B cell (primary cell): ENCODE data around the gene NOMO2. TPM values are rescaled to one million over a fixed set of nuclear protein-coding genes. Genes with fewer than 3 reads are reported as not detected.
"Not testable (repeated sequence)": the region's sequence is repeated elsewhere in the genome, so short reads cannot be mapped to it uniquely, and the experiment has no call there.

ENCODE experiments used
- ATAC-seq: fragments of 200-7000 bp; cut with Tn5 transposase; one replicate; pipeline ENCODE4 v1.10.0; 2021; ENCODE audit warnings: low read depth, mild to moderate bottlenecking, moderate number of reproducible peaks, moderate library complexity
- CTCF ChIA-PET: fragments of 350-600 bp; sonication (Branson Sonifier 250); formaldehyde crosslinking; loops from one replicate; lab custom pipeline; 2021; ENCODE audit warnings: antibody characterized with exemption, inconsistent platforms; lab: Charles Lee
- POLR2A ChIA-PET: fragments of 350-600 bp; sonication (Branson Sonifier 250); formaldehyde crosslinking; loops from one replicate; lab custom pipeline; 2021; ENCODE audit warnings: antibody characterized with exemption; lab: Charles Lee
- DNase-seq: peaks from one replicate; pipeline ENCODE4 v3.0.0; 2013
- H2AFZ ChIP-seq: 2 replicates; pipeline ENCODE4 v1.6.1; 2012; ENCODE audit warnings: mild to moderate bottlenecking, low read depth, low read length; ENCODE audit not compliant: insufficient read depth, poor library complexity, severe bottlenecking
- H3K27ac ChIP-seq, 2 donors: 1 replicate in 1 of 2; 2 replicates in 1 of 2; pipeline ENCODE4 v1.5.1; 2012 to 2013; ENCODE audit warnings: low read length in 2 of 2, mild to moderate bottlenecking in 2 of 2, moderate library complexity in 1 of 2
- H3K27me3 ChIP-seq, 4 experiments: fragments of 200-600 bp in 1 of 4; sonication (generic) in 1 of 4; replicated peaks in 1 of 4; 1 replicate in 2 of 4; 2 replicates in 2 of 4; pipeline versions ENCODE4 v1.6.1 to v1.7.0; 2013 to 2016; ENCODE audit warnings: low read length in 3 of 4, mild to moderate bottlenecking in 2 of 4, mixed read lengths in 1 of 4, moderate library complexity in 1 of 4; ENCODE audit not compliant: insufficient read depth in 4 of 4, control insufficient read depth in 3 of 4; ENCODE audit errors: control extremely low read depth in 1 of 4
- H3K36me3 ChIP-seq, 2 experiments: replicated peaks in 1 of 2; 1 replicate in 1 of 2; 2 replicates in 1 of 2; pipeline versions ENCODE4 v1.6.1 to v1.7.1; 2013; ENCODE audit warnings: low read length in 1 of 2; ENCODE audit not compliant: insufficient read depth in 2 of 2, control insufficient read depth in 1 of 2; ENCODE audit errors: control extremely low read depth in 1 of 2, extremely low read depth in 1 of 2
- H3K4me1 ChIP-seq, 2 donors: fragments of 200-600 bp in 1 of 2; sonication (generic) in 1 of 2; 1 replicate in 1 of 2; 2 replicates in 1 of 2; pipeline versions ENCODE4 v1.5.1 to v1.6.1; 2013 to 2017; ENCODE audit warnings: low read length in 2 of 2; ENCODE audit not compliant: control insufficient read depth in 2 of 2, insufficient read depth in 2 of 2
- H3K4me2 ChIP-seq: replicated peaks from 2 replicates; pipeline ENCODE3; 2012; ENCODE audit warnings: mild to moderate bottlenecking, low read depth, low read length; ENCODE audit not compliant: poor library complexity, severe bottlenecking
- H3K4me3 ChIP-seq, 5 experiments: fragments of 200-600 bp in 1 of 5; sonication (generic) in 1 of 5; 1 replicate in 3 of 5; 2 replicates in 2 of 5; pipeline versions ENCODE4 v1.5.1 to v1.7.0; 2011 to 2016; ENCODE audit warnings: low read length in 4 of 5, mild to moderate bottlenecking in 4 of 5, low read depth in 2 of 5, control low read depth in 1 of 5, moderate library complexity in 1 of 5; ENCODE audit not compliant: insufficient read depth in 1 of 5; ENCODE audit errors: control extremely low read depth in 1 of 5, extremely low read depth in 1 of 5
- H3K79me2 ChIP-seq: fragments of 200-600 bp; sonication (generic); one replicate; pipeline ENCODE4 v1.6.0; 2016; ENCODE audit warnings: low read length; ENCODE audit not compliant: control insufficient read depth, insufficient read depth
- H3K9ac ChIP-seq: fragments of 200-600 bp; sonication (generic); 2 replicates; pipeline ENCODE4 v1.6.1; 2017; ENCODE audit warnings: mild to moderate bottlenecking, low read length, moderate library complexity
- H3K9me3 ChIP-seq, 3 donors: one replicate each; pipeline versions ENCODE4 v1.6.1 to v1.7.1; 2013; ENCODE audit warnings: low read length in 2 of 3; ENCODE audit not compliant: control insufficient read depth in 2 of 3, insufficient read depth in 1 of 3; ENCODE audit errors: control extremely low read depth in 1 of 3
- H4K20me1 ChIP-seq: 2 replicates; pipeline ENCODE4 v1.6.0; 2012; ENCODE audit warnings: mild to moderate bottlenecking, low read length; ENCODE audit not compliant: insufficient read depth, control insufficient read depth, poor library complexity, severe bottlenecking
- H3K27ac Mint-ChIP-seq: one replicate; pipeline ENCODE4 v1.8.0; 2021; ENCODE audit warnings: mixed read lengths
- H3K27me3 Mint-ChIP-seq: one replicate; pipeline ENCODE4 v1.8.0; 2021; ENCODE audit warnings: mixed read lengths
- H3K4me1 Mint-ChIP-seq: one replicate; pipeline ENCODE4 v1.8.0; 2021; ENCODE audit warnings: mixed read lengths
- H3K4me3 Mint-ChIP-seq: one replicate; pipeline ENCODE4 v1.8.0; 2021; ENCODE audit warnings: mixed read lengths
- H3K9me3 Mint-ChIP-seq: one replicate; pipeline ENCODE4 v1.8.0; 2022; ENCODE audit warnings: mixed read lengths; ENCODE audit not compliant: insufficient read depth
- CTCF ChIP-seq: fragments of 200-600 bp; IDR thresholded peaks from one replicate; pipeline ENCODE4 v1.8.0; 2022; ENCODE audit warnings: antibody characterized with exemption, mild to moderate bottlenecking
- WGBS: methylation state at CpG from one replicate; pipeline ENCODE4 v1.1.5; 2013; ENCODE audit warnings: missing lambda C conversion rate; ENCODE audit not compliant: insufficient coverage; 5-methylcytosine and 5-hydroxymethylcytosine counted together
- intact Hi-C: fragments of 100-400 bp; cut with micrococcal nuclease; formaldehyde crosslinking; loops from one replicate; pipeline ENCODE4 v1.10.0; 2022
- polyA plus RNA-seq: library from polyadenylated mRNA; depleted of rRNA; stranded (reverse); fragments of >200 nt; gene quantifications from 2 replicates; pipeline ENCODE4 v1.2.3, GENCODE V29; 2012
- total RNA-seq, 2 donors: library from RNA; stranded (reverse); fragments of 120-200 nt in 1 of 2; gene quantifications; 1 replicate in 1 of 2; 2 replicates in 1 of 2; pipeline versions ENCODE4 v1.2.3 to v1.2.4, GENCODE V29; 2013 to 2022

NOMO2 gene
- total and polyA plus RNA-seq, 2 donors (not counting 1 experiment from before 2014, with no cell fraction given) = 41.2 to 47.2 TPM

GRCh38 chr16:18537004-18537403, 24.9 kb downstream of the NOMO2 start:
- TF ChIP-seq CTCF = peak; percentile 12
- H3K9me3 Mint-ChIP-seq, H3K4me3 ChIP-seq, H3K79me2 ChIP-seq, H2AFZ ChIP-seq, H3K4me1 Mint-ChIP-seq, H3K9ac ChIP-seq, H3K9me3 ChIP-seq, H3K27me3 Mint-ChIP-seq, ATAC-seq, H3K36me3 ChIP-seq, H3K4me1 ChIP-seq, H3K27me3 ChIP-seq, H3K4me3 Mint-ChIP-seq, intact Hi-C loops, H3K4me2 ChIP-seq, H3K27ac Mint-ChIP-seq, CTCF ChIA-PET, H3K27ac ChIP-seq, DNase-seq, H4K20me1 ChIP-seq, POLR2A ChIA-PET: not testable (repeated sequence)
- WGBS = 57% methylated on average over 1 of the region's 3 CpGs

GRCh38 chr16:18535519-18536168, 26.3 kb downstream of the NOMO2 start:
- H3K27ac Mint-ChIP-seq, H3K36me3 ChIP-seq, H3K27me3 ChIP-seq, intact Hi-C loops, H3K9ac ChIP-seq, H4K20me1 ChIP-seq, H3K27ac ChIP-seq, H3K9me3 Mint-ChIP-seq, H2AFZ ChIP-seq, POLR2A ChIA-PET, DNase-seq, H3K4me3 ChIP-seq, H3K79me2 ChIP-seq, H3K9me3 ChIP-seq, H3K4me3 Mint-ChIP-seq, H3K27me3 Mint-ChIP-seq, CTCF ChIA-PET, H3K4me1 ChIP-seq, H3K4me2 ChIP-seq, H3K4me1 Mint-ChIP-seq, ATAC-seq: not testable (repeated sequence)
- WGBS = 92% methylated on average over 8 of the region's 15 CpGs

- H2AFZ ChIP-seq, H3K4me3 Mint-ChIP-seq, H3K79me2 ChIP-seq, H3K9me3 Mint-ChIP-seq, POLR2A ChIA-PET, H3K9ac ChIP-seq, H3K27ac ChIP-seq, H3K4me2 ChIP-seq, H4K20me1 ChIP-seq, H3K36me3 ChIP-seq, H3K27ac Mint-ChIP-seq, intact Hi-C loops, H3K27me3 Mint-ChIP-seq, CTCF ChIA-PET, ATAC-seq, H3K9me3 ChIP-seq, H3K4me1 Mint-ChIP-seq, DNase-seq, H3K4me3 ChIP-seq, H3K4me1 ChIP-seq, H3K27me3 ChIP-seq: not testable (repeated sequence)
- WGBS = no CpG with 5 or more reads among the region's 4 CpGs
Measured at GRCh38 chr16:18534308-18534707, 27.6 kb downstream of the NOMO2 start.
